ENCODE results near the gene SEMA4D.

Gene SEMA4D

GRCh38 chr9:89364666-89365531 lies 133.0 kb downstream of the SEMA4D start:
- DNase-seq: no peak

DNA sequence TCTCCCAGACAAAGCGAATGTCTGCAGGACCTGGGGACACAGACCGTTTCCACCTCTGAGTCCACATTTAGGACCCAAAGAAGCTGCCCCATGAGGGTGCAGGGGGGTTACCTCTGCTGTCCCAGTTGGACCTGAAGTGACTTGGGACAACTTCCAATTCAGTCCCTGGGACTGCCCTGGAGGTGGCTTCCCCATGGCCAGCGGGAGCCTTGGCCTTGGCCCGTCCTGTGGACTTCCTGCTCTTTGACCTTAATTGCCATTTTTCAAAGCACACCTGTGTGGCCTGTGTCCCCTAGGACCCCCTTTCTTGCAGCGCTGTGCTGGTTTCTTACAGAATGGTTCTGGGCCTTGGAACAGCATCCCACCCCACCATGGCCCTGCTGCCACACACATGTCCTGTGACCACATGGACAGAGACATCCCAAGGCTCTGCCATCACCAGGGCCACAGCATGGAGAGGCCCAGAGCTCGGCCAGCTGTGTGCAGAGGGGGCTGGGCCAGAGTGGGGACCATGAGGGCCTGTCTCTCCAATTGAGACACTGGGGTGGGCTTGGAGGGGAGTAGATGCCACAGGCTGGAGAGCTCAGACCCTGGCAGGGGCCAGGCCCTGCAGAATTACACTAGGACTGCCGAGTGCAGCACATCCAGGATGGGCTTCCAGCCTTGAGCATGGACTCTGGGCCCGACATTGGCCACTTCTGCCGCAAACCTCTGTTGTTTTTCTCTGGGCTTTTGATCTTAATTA lies 133.8 kb downstream of the SEMA4D start:
- DNase-seq: no peak

- no peak for DNase-seq
Measured at GRCh38 chr9:89363311-89363670, 134.6 kb downstream of the SEMA4D start.

- DNase-seq: no peak
Measured at GRCh38 chr9:89362647-89363310, 135.1 kb downstream of the SEMA4D start.

- no peak for DNase-seq
Measured at GRCh38 chr9:89361816-89362646, 135.9 kb downstream of the SEMA4D start.

- DNase-seq: no peak
Measured at GRCh38 chr9:89361031-89361430, 136.9 kb downstream of the SEMA4D start.

- no peak for DNase-seq
Measured at GRCh38 chr9:89360465-89360864, 137.4 kb downstream of the SEMA4D start.

- DNase-seq: no peak
Measured at GRCh38 chr9:89359751-89360261, 138.1 kb downstream of the SEMA4D start.

- peak; percentile 32 for DNase-seq
Measured at GRCh38 chr9:89358985-89359384, 138.9 kb downstream of the SEMA4D start.

GRCh38 chr9:89358376-89358916 lies 139.5 kb downstream of the SEMA4D start:
- no peak for DNase-seq

- DNase-seq: no peak
Measured at GRCh38 chr9:89357331-89358197, 140.3 kb downstream of the SEMA4D start.

DNA sequence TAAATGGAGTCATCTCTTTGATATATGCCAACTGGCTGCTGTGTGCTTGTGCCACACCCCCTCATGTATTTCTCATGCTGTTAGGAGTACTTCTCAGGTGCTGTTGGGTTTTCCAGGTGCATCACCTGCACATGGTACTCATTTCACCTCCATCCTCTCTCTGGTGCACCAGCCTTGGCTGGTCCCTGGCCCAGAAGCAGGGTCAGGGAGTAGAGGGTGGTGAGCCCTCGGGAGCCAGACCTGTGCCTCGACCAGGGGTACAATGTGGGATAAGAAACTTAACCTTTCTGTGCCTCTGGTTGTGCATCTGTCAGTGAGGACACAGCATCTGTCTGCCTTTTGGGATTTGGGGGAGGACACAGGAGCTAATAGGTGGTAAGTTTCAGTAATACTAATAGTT lies 141.1 kb downstream of the SEMA4D start:
- DNase-seq: no peak

DNA sequence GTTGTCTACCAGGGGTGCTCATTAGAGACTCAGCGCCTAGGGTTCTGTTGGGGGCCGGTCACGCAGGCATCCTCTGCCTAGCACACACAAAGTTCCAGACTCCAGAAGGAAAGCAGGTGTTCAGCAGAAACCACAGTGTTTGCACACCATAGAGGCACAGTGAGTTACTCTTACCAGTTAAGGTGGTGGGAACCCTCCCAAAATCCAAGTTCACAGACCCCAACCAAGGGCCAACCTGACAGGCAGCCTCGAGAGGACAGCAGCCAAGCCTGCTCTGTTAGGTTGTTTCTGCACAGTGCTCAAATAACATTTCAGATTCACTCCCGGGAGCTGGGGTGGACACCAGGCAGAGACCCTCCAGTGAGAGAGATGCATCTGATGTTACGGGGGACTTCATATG lies 143.4 kb downstream of the SEMA4D start:
- DNase-seq: no peak

DNA sequence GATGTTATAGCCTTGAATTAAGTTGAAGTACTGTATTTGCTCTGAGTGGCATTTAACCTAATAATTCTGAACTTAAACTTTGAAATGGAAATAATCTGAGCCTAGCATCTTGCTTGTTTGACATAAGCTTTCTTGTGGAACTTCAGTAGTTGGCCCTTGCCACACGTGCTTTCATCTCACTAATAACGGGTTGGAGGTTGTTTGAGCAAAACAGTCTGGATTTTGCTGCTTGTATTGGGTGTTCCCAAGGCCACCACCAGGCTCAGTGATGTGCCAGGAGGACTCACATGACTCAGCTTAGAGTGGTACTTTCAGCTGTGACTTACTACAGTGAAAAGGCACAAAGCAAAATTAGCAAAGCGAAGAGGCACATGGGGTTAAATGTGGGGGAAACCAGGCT lies 143.9 kb downstream of the SEMA4D start:
- DNase-seq: no peak

DNA sequence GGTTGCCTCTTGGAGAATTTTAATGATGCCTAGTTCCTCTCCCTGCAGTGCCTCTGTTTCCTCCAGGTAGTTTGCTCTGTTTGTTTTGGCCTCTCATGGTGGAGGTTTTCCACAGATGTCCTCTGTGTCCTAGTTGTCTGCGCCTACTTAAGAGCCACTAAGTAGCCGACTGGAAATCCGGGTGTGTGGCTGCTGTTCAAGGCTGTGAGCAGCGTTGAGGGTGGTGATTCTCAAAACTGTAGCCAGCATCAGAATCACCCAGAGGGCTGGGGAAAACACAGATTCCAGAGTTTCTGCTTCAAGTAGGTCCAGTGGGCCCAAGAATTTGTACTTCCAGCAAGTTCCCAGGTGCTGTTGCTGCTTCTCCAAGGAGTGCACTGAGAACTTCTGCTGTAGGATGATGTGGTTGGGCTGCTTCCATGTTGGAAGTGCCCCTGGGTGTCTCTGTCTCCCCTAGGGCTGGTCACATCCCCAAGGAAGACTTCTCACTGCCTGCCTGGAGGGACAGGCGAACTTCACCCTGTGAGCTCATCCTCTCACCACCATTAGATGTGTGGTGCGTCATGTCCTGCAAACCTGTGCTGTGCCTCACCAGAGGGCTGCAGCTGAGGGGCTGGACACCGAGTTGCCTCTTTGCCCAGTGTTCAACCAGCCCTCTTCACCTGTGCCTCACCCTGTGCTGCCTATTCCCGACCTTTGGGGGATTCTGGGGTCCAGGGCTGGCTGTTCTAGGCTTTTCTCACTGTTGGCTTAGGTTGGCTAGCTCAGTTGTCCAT lies 144.9 kb downstream of the SEMA4D start:
- DNase-seq: no peak

GRCh38 chr9:89352451-89352850 lies 145.5 kb downstream of the SEMA4D start:
- no peak for DNase-seq

DNA sequence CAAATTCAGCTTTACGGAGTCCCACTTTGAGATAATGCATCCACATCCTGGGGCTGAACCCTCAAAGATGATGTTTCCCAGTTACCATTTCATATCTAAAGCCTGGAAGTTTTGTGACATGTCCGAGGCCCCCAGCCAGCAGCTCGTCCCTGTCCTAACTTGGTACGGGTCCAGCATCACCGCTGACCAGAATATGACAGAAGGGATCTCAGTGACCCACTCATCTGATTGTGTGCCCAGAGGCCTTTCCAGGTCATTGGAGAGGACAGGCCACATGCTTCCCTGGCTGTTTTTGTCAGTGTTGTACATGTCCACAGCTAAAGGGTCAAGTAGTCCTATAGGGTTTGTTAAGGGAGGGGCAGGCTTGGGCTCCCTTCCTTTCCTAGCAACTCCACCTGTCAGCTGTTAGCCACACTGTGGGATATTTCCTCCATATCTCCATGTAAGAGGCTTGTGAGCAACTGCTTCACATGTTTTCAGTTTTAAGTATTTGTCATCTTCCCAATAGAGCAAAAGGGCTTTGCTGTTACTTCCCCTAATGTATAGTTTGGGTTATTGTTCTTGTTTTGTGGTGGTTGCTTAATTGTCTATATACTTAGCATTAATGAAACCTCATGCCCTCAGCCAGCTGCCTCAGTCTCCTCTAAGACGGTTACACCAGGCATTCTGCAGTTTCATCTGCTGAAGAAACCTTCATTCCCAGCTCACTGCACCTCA lies 146.2 kb downstream of the SEMA4D start:
- DNase-seq: no peak

GRCh38 chr9:89350988-89351557 lies 146.8 kb downstream of the SEMA4D start:
- DNase-seq: no peak

DNA sequence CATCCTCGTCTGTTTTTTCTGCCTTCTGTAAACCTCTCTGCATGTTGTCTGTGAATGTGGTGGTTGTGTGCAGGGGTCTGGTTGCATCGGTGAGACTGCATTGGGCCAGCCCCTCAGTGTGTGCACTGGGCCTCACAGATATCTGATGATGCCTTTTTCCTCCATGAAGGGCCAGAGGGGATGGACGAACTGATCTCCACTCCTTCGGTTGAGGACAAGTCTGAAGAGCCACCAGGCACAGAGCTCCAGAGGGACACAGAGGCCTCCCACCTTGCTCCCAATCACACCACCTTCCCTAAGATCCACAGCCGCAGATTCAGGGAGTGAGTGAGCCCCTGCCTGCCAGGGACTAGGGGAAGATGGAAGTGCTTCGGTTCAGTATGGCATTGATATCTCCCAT lies 148.3 kb downstream of the SEMA4D start:
- DNase-seq: no peak
